Large intestine (tissue), 3 donors: ENCODE data around the gene NTM. TPM values are rescaled to one million over a fixed set of nuclear protein-coding genes. Genes with fewer than 3 reads are reported as not detected.

Experiments
- DNase-seq, 2 donors: peaks; one replicate each; pipeline versions ENCODE4 v3.0.0 to v3.0.0-alpha.2; 2013
- H3K27ac ChIP-seq: one replicate; pipeline ENCODE4 v1.5.1; 2013; ENCODE audit warnings: low read length
- H3K27me3 ChIP-seq: 2 replicates; pipeline ENCODE4 v1.6.1; 2013; ENCODE audit warnings: low read length; ENCODE audit not compliant: control insufficient read depth, insufficient read depth
- H3K36me3 ChIP-seq: 2 replicates; pipeline ENCODE4 v1.6.1; 2013; ENCODE audit warnings: low read length; ENCODE audit not compliant: control insufficient read depth, insufficient read depth
- H3K4me1 ChIP-seq: one replicate; pipeline ENCODE4 v1.6.1; 2013; ENCODE audit warnings: low read length; ENCODE audit not compliant: control insufficient read depth, insufficient read depth
- H3K4me3 ChIP-seq: one replicate; pipeline ENCODE4 v1.5.1; 2013; ENCODE audit warnings: low read length
- H3K9me3 ChIP-seq: one replicate; pipeline ENCODE4 v1.6.1; 2013; ENCODE audit warnings: mild to moderate bottlenecking, low read depth, low read length, moderate library complexity; ENCODE audit not compliant: control insufficient read depth
- WGBS: methylation state at CpG from one replicate; pipeline ENCODE4 v1.1.5; 2013; ENCODE audit warnings: low lambda C conversion rate; ENCODE audit not compliant: insufficient coverage; 5-methylcytosine and 5-hydroxymethylcytosine counted together
- polyA plus RNA-seq: library from polyadenylated mRNA; unstranded; fragments of 120-200 nt; gene quantifications from one replicate; pipeline ENCODE4 v1.2.1, GENCODE V29; 2013

NTM gene
- polyA plus RNA-seq, 1 donor, result 17.2 TPM

DNA sequence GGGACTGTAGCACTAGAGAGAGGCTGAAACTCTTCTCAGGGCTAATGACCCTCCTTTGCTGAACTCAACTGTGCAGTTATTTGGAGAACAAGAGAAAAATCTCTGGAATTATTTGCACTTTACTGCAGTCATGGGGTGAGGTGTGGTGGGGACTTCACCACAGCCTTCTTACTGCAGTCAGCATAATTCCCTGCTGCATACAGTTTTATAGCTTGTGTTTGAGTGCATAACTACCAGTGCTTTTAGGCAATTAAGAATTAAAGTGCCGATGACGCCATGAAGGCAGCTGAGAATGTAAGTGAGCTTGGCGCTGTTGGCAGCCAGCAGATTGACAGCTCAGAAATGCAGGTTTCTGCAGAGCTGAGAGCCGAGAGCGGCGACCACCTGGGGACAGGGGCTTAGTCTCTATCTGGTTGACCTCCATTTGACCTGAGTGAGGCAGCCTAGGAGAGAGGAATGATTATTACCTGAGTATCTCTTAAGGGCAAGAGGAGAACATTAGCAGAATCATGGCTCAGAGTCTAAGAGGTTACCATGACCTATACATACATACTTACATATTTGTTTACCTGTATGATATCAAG, 830.0 kb downstream of the NTM start:
- no peaks in the 10 kb centered on the region for H3K9me3 ChIP-seq
- no peak overlapping the region for H3K27ac ChIP-seq
- no peaks in the 10 kb centered on the region for H3K4me1 ChIP-seq
- no peaks in the 10 kb centered on the region for H3K36me3 ChIP-seq
- H3K4me3 ChIP-seq, result no peak overlapping the region
- H3K27me3 ChIP-seq, result no peaks in the 10 kb centered on the region
- no peak for DNase-seq
- WGBS, result 100% methylated on average over 1 of the region's 6 CpGs

GRCh38 chr11:132202621-132203020, 832.2 kb downstream of the NTM start:
- WGBS, result no CpG with 5 or more reads among the region's 3 CpGs
- H3K36me3 ChIP-seq, result no peaks in the 10 kb centered on the region
- DNase-seq, result no peak

DNA sequence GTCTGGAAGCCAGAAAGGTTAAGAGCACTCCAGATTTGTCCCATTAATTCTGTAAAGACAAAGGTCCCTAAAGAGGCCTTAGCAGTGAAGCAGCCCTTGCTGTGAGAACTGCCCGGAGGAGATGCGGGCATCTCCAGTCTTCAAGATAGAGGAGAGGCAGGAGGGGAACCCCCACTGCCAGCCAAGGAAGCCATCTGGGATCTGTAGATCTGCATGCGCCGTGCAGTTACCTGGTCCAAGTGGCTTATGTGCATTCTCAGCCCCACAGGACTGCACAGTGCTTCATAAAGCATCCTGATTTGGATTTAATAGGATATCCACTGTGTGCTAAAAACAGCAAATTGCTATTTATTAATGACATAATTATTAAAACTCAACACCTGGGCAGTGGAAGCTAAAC, 834.6 kb downstream of the NTM start:
- DNase-seq, result no peak
- Histone ChIP-seq H3K36me3 (no peaks in the 10 kb centered on the region), H3K9me3 (no peaks in the 10 kb centered on the region), H3K27me3 (no peaks in the 10 kb centered on the region), H3K4me1 (no peaks in the 10 kb centered on the region), H3K27ac (no peak overlapping the region), H3K4me3 (no peak overlapping the region)
- no CpG with 5 or more reads among the region's 4 CpGs for WGBS

More at GRCh38 chr11:132202621-132203020, 832.2 kb downstream of the NTM start:
- Histone ChIP-seq H3K27me3 (no peaks in the 10 kb centered on the region), H3K9me3 (no peaks in the 10 kb centered on the region), H3K4me1 (no peaks in the 10 kb centered on the region), H3K27ac (no peak overlapping the region), H3K4me3 (no peak overlapping the region)

DNA sequence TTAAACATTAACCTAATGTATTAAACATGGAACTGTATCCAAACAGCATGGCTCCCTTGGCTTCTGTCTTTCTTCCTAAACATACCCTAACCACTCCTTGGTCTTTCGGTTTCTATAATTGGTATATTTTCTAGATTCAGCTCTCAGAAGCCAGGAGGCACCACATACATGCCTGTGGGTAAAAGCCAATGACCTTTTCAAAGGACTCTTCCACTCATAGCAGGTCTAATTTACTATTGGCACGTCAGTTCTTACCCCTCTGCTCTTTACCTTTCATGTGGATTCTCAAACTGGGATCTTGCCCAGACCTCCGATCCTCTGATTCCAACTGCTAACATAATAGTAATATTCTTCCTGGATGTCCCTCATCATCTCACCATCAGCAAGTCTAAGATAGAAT, 835.1 kb downstream of the NTM start:
- no peaks in the 10 kb centered on the region for H3K27me3 ChIP-seq
- no peaks in the 10 kb centered on the region for H3K9me3 ChIP-seq
- no peaks in the 10 kb centered on the region for H3K36me3 ChIP-seq
- DNase-seq, result no peak
- H3K4me3 ChIP-seq, result no peak overlapping the region
- no peak overlapping the region for H3K27ac ChIP-seq
- no CpG with 5 or more reads among the region's 3 CpGs for WGBS
- H3K4me1 ChIP-seq, result no peaks in the 10 kb centered on the region

GRCh38 chr11:132206993-132207392, 836.6 kb downstream of the NTM start:
- Histone ChIP-seq H3K4me3 (no peak overlapping the region), H3K27me3 (no peaks in the 10 kb centered on the region), H3K9me3 (no peaks in the 10 kb centered on the region), H3K36me3 (no peaks in the 10 kb centered on the region), H3K27ac (no peak overlapping the region), H3K4me1 (no peaks in the 10 kb centered on the region)
- DNase-seq, result no peak
- no CpG with 5 or more reads among the region's 5 CpGs for WGBS

GRCh38 chr11:132208477-132209055, 838.2 kb downstream of the NTM start:
- Histone ChIP-seq H3K4me1 (no peaks in the 10 kb centered on the region), H3K27ac (no peak overlapping the region)
- 40% methylated on average over 1 of the region's 6 CpGs for WGBS

GRCh38 chr11:132211479-132211878, 841.1 kb downstream of the NTM start:
- Histone ChIP-seq H3K27me3 (no peaks in the 10 kb centered on the region), H3K27ac (no peak overlapping the region), H3K36me3 (no peaks in the 10 kb centered on the region)

More at GRCh38 chr11:132208477-132209055, 838.2 kb downstream of the NTM start:
- no peak overlapping the region for H3K4me3 ChIP-seq
- no peaks in the 10 kb centered on the region for H3K9me3 ChIP-seq
- DNase-seq, result no peak
- no peaks in the 10 kb centered on the region for H3K27me3 ChIP-seq
- H3K36me3 ChIP-seq, result no peaks in the 10 kb centered on the region

GRCh38 chr11:132217856-132218255, 847.4 kb downstream of the NTM start:
- no CpG with 5 or more reads among the region's 5 CpGs for WGBS
- Histone ChIP-seq H3K36me3 (no peaks in the 10 kb centered on the region), H3K27me3 (no peaks in the 10 kb centered on the region), H3K9me3 (no peaks in the 10 kb centered on the region), H3K4me1 (no peaks in the 10 kb centered on the region), H3K27ac (no peak overlapping the region), H3K4me3 (no peak overlapping the region)
- DNase-seq, result no peak

More at GRCh38 chr11:132211479-132211878, 841.1 kb downstream of the NTM start:
- no peaks in the 10 kb centered on the region for H3K4me1 ChIP-seq
- H3K9me3 ChIP-seq, result no peaks in the 10 kb centered on the region
- no CpG with 5 or more reads among the region's 3 CpGs for WGBS
- H3K4me3 ChIP-seq, result no peak overlapping the region
- no peak for DNase-seq

DNA sequence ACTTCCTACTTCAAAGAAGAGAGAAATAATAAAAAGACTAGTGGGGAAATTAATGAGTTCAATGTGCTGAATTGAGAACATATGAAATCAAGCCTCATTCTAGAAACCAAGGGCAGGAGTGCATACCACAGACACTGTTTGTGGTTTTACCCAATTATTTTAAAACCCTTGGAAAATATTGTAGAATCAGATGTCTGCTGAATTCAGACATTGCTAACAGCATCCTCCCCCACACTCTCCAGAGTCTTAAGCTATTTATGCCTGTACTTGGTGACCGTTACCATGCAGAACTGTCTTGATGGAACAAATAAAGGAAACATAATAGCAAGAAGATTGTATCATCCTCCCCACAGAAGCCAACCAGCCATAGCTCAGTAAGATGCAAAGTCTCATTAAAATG, 850.1 kb downstream of the NTM start:
- no peaks in the 10 kb centered on the region for H3K9me3 ChIP-seq
- H3K27me3 ChIP-seq, result no peaks in the 10 kb centered on the region
- no peak overlapping the region for H3K4me3 ChIP-seq
- WGBS, result no CpG with 5 or more reads among the region's 1 CpG
- no peaks in the 10 kb centered on the region for H3K4me1 ChIP-seq
- H3K27ac ChIP-seq, result no peak overlapping the region
- peak in 1 of 2 donors; percentile 9 for DNase-seq
- H3K36me3 ChIP-seq, result no peaks in the 10 kb centered on the region

DNA sequence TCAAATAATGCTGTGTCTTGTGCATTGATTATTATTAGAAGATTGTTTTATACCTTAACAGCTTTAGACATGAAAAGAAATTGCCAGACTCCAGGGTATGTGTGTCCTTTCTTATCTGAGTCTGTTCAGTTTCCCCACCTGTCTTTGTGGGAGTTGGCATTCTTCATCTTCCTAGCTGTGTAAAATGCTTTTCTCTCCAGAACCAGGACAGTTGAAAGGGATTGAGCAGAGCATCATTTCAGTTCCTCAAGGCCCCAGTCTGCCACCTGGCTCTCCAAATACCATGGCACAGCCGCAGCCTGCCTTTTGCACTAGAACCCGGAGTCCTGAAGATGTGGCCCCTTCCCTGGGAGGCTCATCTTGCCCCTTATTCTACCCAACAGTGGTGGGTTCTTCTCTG, 851.9 kb downstream of the NTM start:
- DNase-seq, result no peak
- H3K27me3 ChIP-seq, result no peaks in the 10 kb centered on the region
- no CpG with 5 or more reads among the region's 2 CpGs for WGBS
- no peak overlapping the region for H3K27ac ChIP-seq
- H3K4me1 ChIP-seq, result no peaks in the 10 kb centered on the region
- no peaks in the 10 kb centered on the region for H3K36me3 ChIP-seq
- H3K4me3 ChIP-seq, result no peak overlapping the region
- H3K9me3 ChIP-seq, result no peaks in the 10 kb centered on the region

DNA sequence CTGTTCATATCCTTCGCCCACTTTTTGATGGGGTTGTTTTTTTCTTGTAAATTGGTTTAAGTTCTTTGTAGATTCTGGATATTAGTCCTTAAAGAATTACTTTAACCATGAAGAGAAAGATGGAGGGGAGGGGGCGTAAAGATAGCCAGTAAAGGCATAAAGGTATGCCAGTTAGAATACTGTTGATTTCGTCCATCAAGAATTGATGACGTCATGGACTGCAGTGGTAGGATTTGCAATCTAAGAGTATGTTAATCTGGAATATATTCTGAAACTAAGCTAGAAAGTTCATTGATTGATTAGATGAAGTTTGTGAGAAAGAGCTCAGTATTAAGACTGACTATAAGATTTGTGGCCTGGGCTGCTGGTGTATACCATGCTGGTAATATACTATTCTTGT, 856.1 kb downstream of the NTM start:
- DNase-seq, result no peak
- no peaks in the 10 kb centered on the region for H3K9me3 ChIP-seq
- H3K4me3 ChIP-seq, result no peak overlapping the region
- no peaks in the 10 kb centered on the region for H3K4me1 ChIP-seq
- no peaks in the 10 kb centered on the region for H3K36me3 ChIP-seq
- no peak overlapping the region for H3K27ac ChIP-seq
- WGBS, result 95% methylated on average over 4 of the region's 4 CpGs
- H3K27me3 ChIP-seq, result no peaks in the 10 kb centered on the region
